H9 (cell line): ENCODE measurements around the gene CEP85L. TPM values are rescaled to one million over a fixed set of nuclear protein-coding genes. Genes with fewer than 3 reads are reported as not detected.

Source experiments
- DNase-seq: peaks from one replicate; pipeline ENCODE4 v3.0.0-alpha.2; 2017
- H2AFZ ChIP-seq: one replicate; pipeline ENCODE4 v1.6.1; 2013; ENCODE audit warnings: mild to moderate bottlenecking, low read length, control low read depth, moderate library complexity
- H2AK5ac ChIP-seq: 2 replicates; pipeline ENCODE4 v1.6.1; 2013; ENCODE audit warnings: low read length, control low read depth, mixed read lengths; ENCODE audit not compliant: insufficient read length
- H2BK120ac ChIP-seq: one replicate; pipeline ENCODE4 v1.6.1; 2013; ENCODE audit warnings: low read depth, mild to moderate bottlenecking, low read length, control low read depth, inconsistent platforms; ENCODE audit not compliant: poor library complexity, severe bottlenecking
- H2BK12ac ChIP-seq: 2 replicates; pipeline ENCODE4 v1.6.1; 2013; ENCODE audit warnings: low read length, control low read depth, mixed read lengths, low read depth; ENCODE audit not compliant: insufficient read length
- H2BK15ac ChIP-seq: 2 replicates; pipeline ENCODE4 v1.6.1; 2013; ENCODE audit warnings: low read depth, low read length, control low read depth
- H2BK20ac ChIP-seq: one replicate; pipeline ENCODE4 v1.6.1; 2013; ENCODE audit warnings: low read depth, mild to moderate bottlenecking, low read length, control low read depth, inconsistent platforms; ENCODE audit not compliant: poor library complexity, severe bottlenecking
- H2BK5ac ChIP-seq: 2 replicates; pipeline ENCODE4 v1.6.1; 2013; ENCODE audit warnings: low read length, control low read depth, mixed read lengths; ENCODE audit not compliant: insufficient read length
- H3K14ac ChIP-seq: 2 replicates; pipeline ENCODE4 v1.6.1; 2013; ENCODE audit warnings: low read length, control low read depth; ENCODE audit not compliant: insufficient read depth
- H3K18ac ChIP-seq: 2 replicates; pipeline ENCODE4 v1.6.1; 2013; ENCODE audit warnings: low read depth, mild to moderate bottlenecking, mixed read lengths, low read length, control low read depth; ENCODE audit not compliant: insufficient read length
- H3K23ac ChIP-seq: 2 replicates; pipeline ENCODE4 v1.6.1; 2013; ENCODE audit warnings: low read length, control low read depth, mixed read lengths, low read depth; ENCODE audit not compliant: insufficient read length
- H3K23me2 ChIP-seq: 2 replicates; pipeline ENCODE4 v1.6.1; 2013; ENCODE audit warnings: low read depth, mild to moderate bottlenecking, mixed read lengths, low read length, control low read depth; ENCODE audit not compliant: insufficient read length, poor library complexity, severe bottlenecking
- H3K27ac ChIP-seq: 2 replicates; pipeline ENCODE4 v1.5.1; 2013; ENCODE audit warnings: low read length, control low read depth, mixed read lengths, low read depth; ENCODE audit not compliant: insufficient read length
- H3K27me3 ChIP-seq: 2 replicates; pipeline ENCODE4 v1.6.1; 2013; ENCODE audit warnings: low read length, control low read depth, inconsistent platforms; ENCODE audit not compliant: insufficient read depth
- H3K4ac ChIP-seq: 2 replicates; pipeline ENCODE4 v1.6.1; 2013; ENCODE audit warnings: low read depth, mild to moderate bottlenecking, control low read depth, inconsistent platforms, low read length, moderate library complexity
- H3K4me1 ChIP-seq: 2 replicates; pipeline ENCODE4 v1.6.1; 2013; ENCODE audit warnings: low read length, control low read depth, inconsistent platforms; ENCODE audit not compliant: insufficient read depth
- H3K4me2 ChIP-seq: 2 replicates; pipeline ENCODE4 v1.6.1; 2013; ENCODE audit warnings: low read length, control low read depth, mixed read lengths; ENCODE audit not compliant: insufficient read length, insufficient read depth
- H3K56ac ChIP-seq: 2 replicates; pipeline ENCODE4 v1.6.1; 2013; ENCODE audit warnings: low read depth, mild to moderate bottlenecking, mixed read lengths, low read length, control low read depth; ENCODE audit not compliant: insufficient read length
- H3K79me1 ChIP-seq: 2 replicates; pipeline ENCODE4 v1.6.1; 2013; ENCODE audit warnings: low read depth, mild to moderate bottlenecking, moderate library complexity, low read length, control low read depth, inconsistent platforms; ENCODE audit not compliant: insufficient read depth, poor library complexity, severe bottlenecking
- H3K79me2 ChIP-seq: 2 replicates; pipeline ENCODE4 v1.6.1; 2013; ENCODE audit warnings: low read length, control low read depth, inconsistent platforms; ENCODE audit not compliant: insufficient read depth
- H3K9ac ChIP-seq: 2 replicates; pipeline ENCODE4 v1.6.1; 2013; ENCODE audit warnings: low read length, control low read depth, mixed read lengths; ENCODE audit not compliant: insufficient read length; ENCODE audit errors: extremely low read depth
- H3K9me3 ChIP-seq: one replicate; pipeline ENCODE4 v1.6.1; 2013; ENCODE audit warnings: low read depth, low read length, inconsistent platforms; ENCODE audit not compliant: control insufficient read depth
- H3T11ph ChIP-seq: one replicate; pipeline ENCODE4 v1.6.1; 2013; ENCODE audit warnings: mild to moderate bottlenecking, low read length, control low read depth, inconsistent platforms
- H4K20me1 ChIP-seq: one replicate; pipeline ENCODE4 v1.6.1; 2013; ENCODE audit not compliant: control insufficient read depth, insufficient read length, insufficient read depth
- H4K5ac ChIP-seq: 2 replicates; pipeline ENCODE4 v1.6.1; 2013; ENCODE audit warnings: low read depth, mild to moderate bottlenecking, mixed read lengths, low read length, control low read depth; ENCODE audit not compliant: insufficient read length
- H4K8ac ChIP-seq: replicated peaks from 2 replicates; pipeline ENCODE4 v1.6.1; 2013; ENCODE audit warnings: low read length, control low read depth, mixed read lengths, low read depth; ENCODE audit not compliant: insufficient read length
- H4K91ac ChIP-seq: 2 replicates; pipeline ENCODE4 v1.6.1; 2013; ENCODE audit warnings: low read depth, mild to moderate bottlenecking, moderate library complexity, mixed read lengths, low read length, control low read depth; ENCODE audit not compliant: insufficient read length
- H3K27ac Mint-ChIP-seq, 3 experiments: 2 replicates in 2 of 3; 3 replicates in 1 of 3; pipeline ENCODE4 v1.8.0; 2020 to 2021; ENCODE audit warnings: mixed read lengths in 3 of 3, mild to moderate bottlenecking in 1 of 3, moderate library complexity in 1 of 3
- H3K27me3 Mint-ChIP-seq: 2 replicates; pipeline ENCODE4 v1.8.0; 2021; ENCODE audit warnings: low read depth, mild to moderate bottlenecking, moderate library complexity, mixed read lengths
- H3K36me3 Mint-ChIP-seq, 3 experiments: 2 replicates in 2 of 3; 3 replicates in 1 of 3; pipeline ENCODE4 v1.8.0; 2020 to 2021; ENCODE audit warnings: low read depth in 3 of 3, mixed read lengths in 3 of 3; ENCODE audit not compliant: insufficient read depth in 1 of 3
- H3K4me1 Mint-ChIP-seq, 2 experiments: 2 replicates each; pipeline ENCODE4 v1.8.0; 2020; ENCODE audit warnings: mixed read lengths in 2 of 2
- H3K4me3 Mint-ChIP-seq, 2 experiments: 2 replicates in 1 of 2; 3 replicates in 1 of 2; pipeline ENCODE4 v1.8.0; 2020 to 2021; ENCODE audit warnings: mild to moderate bottlenecking in 2 of 2, mixed read lengths in 2 of 2, moderate library complexity in 1 of 2
- H3K9me3 Mint-ChIP-seq, 2 experiments: 2 replicates in 1 of 2; 3 replicates in 1 of 2; pipeline ENCODE4 v1.8.0; 2020; ENCODE audit warnings: mild to moderate bottlenecking in 2 of 2, mixed read lengths in 2 of 2, moderate library complexity in 1 of 2
- CTCF ChIP-seq: fragments of 200-600 bp; sonication (generic); conservative IDR thresholded peaks from 3 replicates; pipeline ENCODE4 v1.8.0; 2021; ENCODE audit warnings: antibody characterized with exemption, mild to moderate bottlenecking
- WGBS: extraction: QIAGEN DNeasy Blood & Tissue Kit; methylation state at CpG from one replicate; pipeline ENCODE4 v1.1.7; 2013; ENCODE audit warnings: missing lambda C conversion rate, low lambda C conversion rate, mixed read lengths; ENCODE audit not compliant: insufficient read length; ENCODE audit errors: extremely low coverage; 5-methylcytosine and 5-hydroxymethylcytosine counted together
- total RNA-seq: library from RNA; stranded (reverse); gene quantifications from 2 replicates; pipeline ENCODE4 v1.2.1, GENCODE V29; 2021

The CEP85L gene
- total RNA-seq, 1 experiment from 2014 or later = 3.8 TPM

GRCh38 chr6:118507636-118508035 is 143.8 kb downstream of the CEP85L start:
- no peak overlapping the region for H3K23ac ChIP-seq
- no peak overlapping the region for H3K18ac ChIP-seq
- no peak overlapping the region for H3T11ph ChIP-seq
- H3K4ac ChIP-seq = no peak overlapping the region
- H2BK5ac ChIP-seq = no peak overlapping the region
- H3K23me2 ChIP-seq = no peaks in the 10 kb centered on the region
- H3K4me1 Mint-ChIP-seq = no peaks in the 10 kb centered on the region
- no peak overlapping the region for H2BK120ac ChIP-seq
- no peaks in the 10 kb centered on the region for H3K27me3 ChIP-seq
- no CpG with 5 or more reads among the region's 1 CpG for WGBS
- H3K56ac ChIP-seq = no peak overlapping the region
- H4K8ac ChIP-seq = no peak overlapping the region
- no peak for TF ChIP-seq CTCF
- no peak overlapping the region for H2AFZ ChIP-seq
- H3K9me3 ChIP-seq = no peaks in the 10 kb centered on the region
- H2BK15ac ChIP-seq = no peak overlapping the region
- H4K5ac ChIP-seq = no peak overlapping the region
- DNase-seq = no peak
- no peaks in the 10 kb centered on the region for H3K9me3 Mint-ChIP-seq
- no peaks in the 10 kb centered on the region; a peak in 1 of 7 replicates for H3K36me3 Mint-ChIP-seq
- no peak overlapping the region for H3K4me3 Mint-ChIP-seq
- no peak overlapping the region for H3K9ac ChIP-seq
- no peaks in the 10 kb centered on the region for H3K79me1 ChIP-seq
- H3K4me1 ChIP-seq = no peaks in the 10 kb centered on the region
- H2BK12ac ChIP-seq = no peak overlapping the region
- H2AK5ac ChIP-seq = no peak overlapping the region
- H3K27ac Mint-ChIP-seq = no peak overlapping the region
- H4K91ac ChIP-seq = no peak overlapping the region
- no peaks in the 10 kb centered on the region for H3K79me2 ChIP-seq
- H3K4me2 ChIP-seq = no peak overlapping the region
- H3K14ac ChIP-seq = no peak overlapping the region
- no peak overlapping the region for H2BK20ac ChIP-seq
- H3K27me3 Mint-ChIP-seq = no peaks in the 10 kb centered on the region
- no peak overlapping the region for H3K27ac ChIP-seq
- H4K20me1 ChIP-seq = no peaks in the 10 kb centered on the region
